Endothelial cell of umbilical vein (primary cell): ENCODE results near the gene KCTD2.

Experiments used
- EZH2 ChIP-seq: IDR thresholded peaks from 2 replicates; pipeline ENCODE4 v1.6.1; 2012; ENCODE audit warnings: borderline replicate concordance, low read depth, mild to moderate bottlenecking, moderate library complexity, low read length, inconsistent platforms; ENCODE audit not compliant: severe bottlenecking
- MYC ChIP-seq: IDR thresholded peaks from one replicate; pipeline ENCODE4 v1.6.1; 2011; ENCODE audit warnings: mild to moderate bottlenecking, low read depth, low read length
- TF ChIP-seq, protein P1 (sequence below), 2 donors: IDR thresholded peaks; 1 replicate in 1 of 2; 2 replicates in 1 of 2; pipeline ENCODE4 v1.5.1; 2011; ENCODE audit warnings: low read length in 2 of 2, mild to moderate bottlenecking in 2 of 2, moderate library complexity in 2 of 2, control low read depth in 1 of 2, inconsistent platforms in 1 of 2, low read depth in 1 of 2; ENCODE audit not compliant: insufficient read depth in 1 of 2; ENCODE audit errors: extremely low read depth in 1 of 2
- TF ChIP-seq, protein P2 (sequence below): IDR thresholded peaks from 2 replicates; pipeline ENCODE4 v1.6.1; 2011; ENCODE audit not compliant: insufficient read depth, insufficient read length

DNA sequence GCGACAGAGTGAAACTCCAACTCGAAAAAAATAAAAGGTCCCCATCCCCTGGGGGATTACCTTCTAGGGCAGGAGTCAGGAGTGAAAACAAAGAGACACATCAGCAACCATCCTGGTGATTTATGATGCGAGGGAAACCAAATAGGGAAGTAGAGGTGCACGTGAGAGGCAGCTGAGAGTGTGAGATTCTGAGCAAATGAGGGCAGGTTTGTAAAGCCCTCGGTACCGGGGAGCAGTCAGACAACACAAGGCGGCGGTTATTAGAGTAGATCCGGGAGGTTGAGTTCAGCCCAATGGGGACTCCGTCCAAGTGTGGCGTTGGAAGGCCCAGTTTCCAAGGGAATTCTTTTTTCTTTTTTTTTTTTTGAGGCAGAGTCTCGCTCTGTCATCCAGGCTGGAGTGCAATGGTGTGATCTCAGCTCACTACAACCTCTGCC lies 55.4 kb downstream of the KCTD2 start:
- TF ChIP-seq, protein P1, sequence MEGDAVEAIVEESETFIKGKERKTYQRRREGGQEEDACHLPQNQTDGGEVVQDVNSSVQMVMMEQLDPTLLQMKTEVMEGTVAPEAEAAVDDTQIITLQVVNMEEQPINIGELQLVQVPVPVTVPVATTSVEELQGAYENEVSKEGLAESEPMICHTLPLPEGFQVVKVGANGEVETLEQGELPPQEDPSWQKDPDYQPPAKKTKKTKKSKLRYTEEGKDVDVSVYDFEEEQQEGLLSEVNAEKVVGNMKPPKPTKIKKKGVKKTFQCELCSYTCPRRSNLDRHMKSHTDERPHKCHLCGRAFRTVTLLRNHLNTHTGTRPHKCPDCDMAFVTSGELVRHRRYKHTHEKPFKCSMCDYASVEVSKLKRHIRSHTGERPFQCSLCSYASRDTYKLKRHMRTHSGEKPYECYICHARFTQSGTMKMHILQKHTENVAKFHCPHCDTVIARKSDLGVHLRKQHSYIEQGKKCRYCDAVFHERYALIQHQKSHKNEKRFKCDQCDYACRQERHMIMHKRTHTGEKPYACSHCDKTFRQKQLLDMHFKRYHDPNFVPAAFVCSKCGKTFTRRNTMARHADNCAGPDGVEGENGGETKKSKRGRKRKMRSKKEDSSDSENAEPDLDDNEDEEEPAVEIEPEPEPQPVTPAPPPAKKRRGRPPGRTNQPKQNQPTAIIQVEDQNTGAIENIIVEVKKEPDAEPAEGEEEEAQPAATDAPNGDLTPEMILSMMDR (IDR thresholded peaks at IDR 0.05; ENCODE audit: extremely low read depth in 1 of 2, insufficient read depth in 1 of 2, low read depth in 1 of 2, low read length in 2 of 2): no peak
- TF ChIP-seq EZH2: no peak
- TF ChIP-seq, protein P2, sequence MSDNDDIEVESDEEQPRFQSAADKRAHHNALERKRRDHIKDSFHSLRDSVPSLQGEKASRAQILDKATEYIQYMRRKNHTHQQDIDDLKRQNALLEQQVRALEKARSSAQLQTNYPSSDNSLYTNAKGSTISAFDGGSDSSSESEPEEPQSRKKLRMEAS: no peak
- TF ChIP-seq MYC: no peak
